WTC11 (cell line): ENCODE results near the gene ZGPAT. TPM values are rescaled to one million over a fixed set of nuclear protein-coding genes. Genes with fewer than 3 reads are reported as not detected.

Source experiments
- ATAC-seq: fragments of 200-7000 bp; cut with Tn5 transposase; 2 replicates; pipeline ENCODE4 v1.10.0; 2021; ENCODE audit warnings: mild to moderate bottlenecking, moderate library complexity
- CTCF ChIA-PET: fragments of 300-600 bp; sonication (Branson Sonifier 250); formaldehyde crosslinking; loops from one replicate; lab custom pipeline; 2021; ENCODE audit warnings: antibody characterized with exemption; lab: Charles Lee
- POLR2A ChIA-PET: fragments of 350-600 bp; sonication (Branson Sonifier 250); formaldehyde crosslinking; loops from one replicate; lab custom pipeline; 2021; ENCODE audit warnings: antibody characterized with exemption; lab: Charles Lee
- DNase-seq: peaks from one replicate; pipeline ENCODE4 v3.0.0; 2021; ENCODE audit warnings: low spot score
- H3K27ac Mint-ChIP-seq: 2 replicates; pipeline ENCODE4 v1.8.0; 2021; ENCODE audit warnings: mixed read lengths
- H3K27me3 Mint-ChIP-seq: 2 replicates; pipeline ENCODE4 v1.8.0; 2021; ENCODE audit warnings: low read depth, mild to moderate bottlenecking, moderate library complexity, mixed read lengths
- H3K36me3 Mint-ChIP-seq: 2 replicates; pipeline ENCODE4 v1.8.0; 2021; ENCODE audit warnings: mixed read lengths
- H3K4me1 Mint-ChIP-seq: 2 replicates; pipeline ENCODE4 v1.8.0; 2022; ENCODE audit warnings: mixed read lengths
- H3K4me3 Mint-ChIP-seq: 2 replicates; pipeline ENCODE4 v1.8.0; 2021; ENCODE audit warnings: mild to moderate bottlenecking, moderate library complexity, mixed read lengths
- H3K9me3 Mint-ChIP-seq: 2 replicates; pipeline ENCODE4 v1.8.0; 2021; ENCODE audit warnings: mixed read lengths
- CREM ChIP-seq: sonication (generic); formaldehyde crosslinking; IDR thresholded peaks from 2 replicates; pipeline ENCODE4 v1.8.1; 2022; ENCODE audit warnings: mild to moderate bottlenecking, missing genetic modification reagents, moderate library complexity
- ELF4 ChIP-seq: sonication (generic); formaldehyde crosslinking; IDR thresholded peaks from 2 replicates; pipeline ENCODE4 v1.8.1; 2022; ENCODE audit warnings: low read depth, mild to moderate bottlenecking, moderate library complexity, missing genetic modification reagents
- ERG ChIP-seq: fragments of 250-450 bp; sonication (Bioruptor Pico); IDR thresholded peaks from 2 replicates; pipeline ENCODE4 v1.8.0; 2021; ENCODE audit warnings: mild to moderate bottlenecking
- GTF2I ChIP-seq: fragments of 250-450 bp; sonication (Bioruptor Pico); conservative IDR thresholded peaks from 2 replicates; pipeline ENCODE4 v1.4.0; 2021; ENCODE audit warnings: mild to moderate bottlenecking
- HMGA2 ChIP-seq: fragments of 250-450 bp; sonication (Bioruptor Pico); IDR thresholded peaks from 2 replicates; pipeline ENCODE4 v1.4.0; 2021; ENCODE audit warnings: mild to moderate bottlenecking, moderate library complexity
- IRF2 ChIP-seq: sonication (generic); formaldehyde crosslinking; IDR thresholded peaks from 2 replicates; pipeline ENCODE4 v1.8.0; 2022; ENCODE audit warnings: low read depth, missing genetic modification reagents, borderline replicate concordance
- NFATC4 ChIP-seq: fragments of 250-450 bp; sonication (Bioruptor Pico); IDR thresholded peaks from 2 replicates; pipeline ENCODE4 v1.9.0; 2021; ENCODE audit warnings: mild to moderate bottlenecking
- PREB ChIP-seq: sonication (generic); formaldehyde crosslinking; IDR thresholded peaks from 2 replicates; pipeline ENCODE4 v1.8.1; 2022; ENCODE audit warnings: mild to moderate bottlenecking, missing genetic modification reagents, moderate library complexity, borderline replicate concordance
- ZBTB43 ChIP-seq: sonication (generic); formaldehyde crosslinking; IDR thresholded peaks from 2 replicates; pipeline ENCODE4 v1.8.1; 2023; ENCODE audit warnings: mild to moderate bottlenecking, missing genetic modification reagents
- ZNF219 ChIP-seq: sonication (generic); formaldehyde crosslinking; IDR thresholded peaks from 2 replicates; pipeline ENCODE4 v1.8.0; 2023; ENCODE audit warnings: missing genetic modification reagents, mild to moderate bottlenecking, borderline replicate concordance
- ZNF396 ChIP-seq: fragments of 250-450 bp; sonication (Bioruptor Pico); IDR thresholded peaks from 2 replicates; pipeline ENCODE4 v1.8.0; 2021; ENCODE audit warnings: mild to moderate bottlenecking, moderate library complexity, borderline replicate concordance
- total RNA-seq: library from RNA; stranded (reverse); gene quantifications from 3 replicates; pipeline ENCODE4 v1.2.3, GENCODE V29; 2021
- TF ChIP-seq, protein P1 (sequence below): sonication (generic); formaldehyde crosslinking; IDR thresholded peaks from 2 replicates; pipeline ENCODE4 v1.8.0; 2022; ENCODE audit warnings: mild to moderate bottlenecking, missing genetic modification reagents
- TF ChIP-seq, protein P2 (sequence below): sonication (generic); formaldehyde crosslinking; IDR thresholded peaks from 2 replicates; pipeline ENCODE4 v1.8.1; 2022; ENCODE audit warnings: low read depth, mild to moderate bottlenecking, moderate library complexity, missing genetic modification reagents, borderline replicate concordance

ZGPAT gene
- total RNA-seq, 1 experiment from 2014 or later: 28.3 TPM

- no peak overlapping the region for H3K4me3 Mint-ChIP-seq
- H3K36me3 Mint-ChIP-seq: peaks cover 12% of the 10 kb centered on the region
- no peak for ATAC-seq
- H3K27ac Mint-ChIP-seq: no peak overlapping the region
- DNase-seq: no peak
- H3K27me3 Mint-ChIP-seq: no peaks in the 10 kb centered on the region
- H3K4me1 Mint-ChIP-seq: peaks cover 7% of the 10 kb centered on the region
- no peaks in the 10 kb centered on the region for H3K9me3 Mint-ChIP-seq
- POLR2A ChIA-PET: no interaction called here
- no peak for TF ChIP-seq ZBTB43 (CRISPR knock-in tag)
- TF ChIP-seq, protein P1, sequence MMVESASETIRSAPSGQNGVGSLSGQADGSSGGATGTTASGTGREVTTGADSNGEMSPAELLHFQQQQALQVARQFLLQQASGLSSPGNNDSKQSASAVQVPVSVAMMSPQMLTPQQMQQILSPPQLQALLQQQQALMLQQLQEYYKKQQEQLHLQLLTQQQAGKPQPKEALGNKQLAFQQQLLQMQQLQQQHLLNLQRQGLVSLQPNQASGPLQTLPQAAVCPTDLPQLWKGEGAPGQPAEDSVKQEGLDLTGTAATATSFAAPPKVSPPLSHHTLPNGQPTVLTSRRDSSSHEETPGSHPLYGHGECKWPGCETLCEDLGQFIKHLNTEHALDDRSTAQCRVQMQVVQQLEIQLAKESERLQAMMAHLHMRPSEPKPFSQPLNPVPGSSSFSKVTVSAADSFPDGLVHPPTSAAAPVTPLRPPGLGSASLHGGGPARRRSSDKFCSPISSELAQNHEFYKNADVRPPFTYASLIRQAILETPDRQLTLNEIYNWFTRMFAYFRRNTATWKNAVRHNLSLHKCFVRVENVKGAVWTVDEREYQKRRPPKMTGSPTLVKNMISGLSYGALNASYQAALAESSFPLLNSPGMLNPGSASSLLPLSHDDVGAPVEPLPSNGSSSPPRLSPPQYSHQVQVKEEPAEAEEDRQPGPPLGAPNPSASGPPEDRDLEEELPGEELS (CRISPR knock-in tag): no peak
- no peak for TF ChIP-seq ZNF396 (CRISPR knock-in tag)
- no peak for TF ChIP-seq ZNF219 (CRISPR knock-in tag)
- TF ChIP-seq IRF2 (CRISPR knock-in tag): no peak
- no peak for TF ChIP-seq PREB (CRISPR knock-in tag)
- TF ChIP-seq ELF4 (CRISPR knock-in tag): no peak
- no peak for TF ChIP-seq HMGA2 (CRISPR knock-in tag)
- no peak for TF ChIP-seq NFATC4 (CRISPR knock-in tag)
- TF ChIP-seq, protein P2, sequence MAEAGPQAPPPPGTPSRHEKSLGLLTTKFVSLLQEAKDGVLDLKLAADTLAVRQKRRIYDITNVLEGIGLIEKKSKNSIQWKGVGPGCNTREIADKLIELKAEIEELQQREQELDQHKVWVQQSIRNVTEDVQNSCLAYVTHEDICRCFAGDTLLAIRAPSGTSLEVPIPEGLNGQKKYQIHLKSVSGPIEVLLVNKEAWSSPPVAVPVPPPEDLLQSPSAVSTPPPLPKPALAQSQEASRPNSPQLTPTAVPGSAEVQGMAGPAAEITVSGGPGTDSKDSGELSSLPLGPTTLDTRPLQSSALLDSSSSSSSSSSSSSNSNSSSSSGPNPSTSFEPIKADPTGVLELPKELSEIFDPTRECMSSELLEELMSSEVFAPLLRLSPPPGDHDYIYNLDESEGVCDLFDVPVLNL: no peak
- CTCF ChIA-PET: no interaction called here
Measured at GRCh38 chr20:63701051-63701328, 6.8 kb upstream of the ZGPAT start.

DNA sequence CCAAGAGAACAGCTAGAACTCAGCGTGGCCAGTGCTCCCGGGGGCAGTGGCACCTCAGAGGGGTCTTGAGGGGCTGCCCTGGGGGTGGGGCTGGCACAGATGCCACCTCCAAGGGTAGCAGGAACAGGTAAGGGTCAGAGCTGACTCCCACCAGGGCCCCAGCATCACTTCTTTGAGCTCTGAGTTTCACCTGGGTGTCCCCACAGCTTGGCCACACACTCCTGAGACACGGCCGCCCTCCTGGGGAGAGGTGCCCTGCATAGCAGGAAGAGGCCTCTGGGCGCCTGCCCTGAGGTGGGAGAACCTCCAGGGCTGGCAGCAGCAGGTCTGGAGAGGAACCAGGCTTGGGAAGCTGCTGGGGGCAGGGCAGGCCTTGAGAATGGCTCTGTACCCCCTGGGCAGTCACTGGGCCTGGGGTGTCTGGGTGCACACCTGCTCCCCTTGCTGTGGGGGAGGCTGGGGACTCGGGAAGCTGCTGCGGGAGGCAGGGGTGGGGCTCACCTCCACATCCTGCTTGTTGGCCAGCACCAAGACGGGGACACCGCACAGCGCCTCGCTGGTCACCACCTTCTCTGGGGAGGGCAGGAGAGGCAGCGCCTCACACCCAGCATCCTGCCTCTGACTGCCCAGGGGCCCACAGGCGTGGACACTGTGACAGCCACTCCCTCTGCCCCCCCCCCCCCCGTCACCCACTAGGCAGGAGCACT lies 6.4 kb upstream of the ZGPAT start:
- ATAC-seq (no peak), DNase-seq (no peak)
- Mint-ChIP-seq H3K27ac (no peak overlapping the region), H3K36me3 (peaks cover 12% of the 10 kb centered on the region), H3K27me3 (no peaks in the 10 kb centered on the region), H3K9me3 (no peaks in the 10 kb centered on the region), H3K4me3 (no peak overlapping the region), H3K4me1 (peaks cover 5% of the 10 kb centered on the region)
- ChIA-PET CTCF (no interaction called here), POLR2A (no interaction called here)
- no peak for TF ChIP-seq CREM
- TF ChIP-seq GTF2I (CRISPR knock-in tag): no peak
- no peak for TF ChIP-seq ERG (CRISPR knock-in tag)
- TF ChIP-seq PREB (CRISPR knock-in tag): no peak
